IPS-18c (cell line): ENCODE results near the gene HRC.

ENCODE experiments used
- H3K4me3 ChIP-seq: 2 replicates; pipeline ENCODE4 v1.7.0; 2013; ENCODE audit warnings: low read depth, mild to moderate bottlenecking, low read length, moderate library complexity; ENCODE audit not compliant: insufficient read depth
- H3K9me3 ChIP-seq: one replicate; pipeline ENCODE4 v1.6.1; 2013; ENCODE audit warnings: mild to moderate bottlenecking, low read length, moderate library complexity; ENCODE audit not compliant: control insufficient read depth, insufficient read depth

Gene HRC

DNA sequence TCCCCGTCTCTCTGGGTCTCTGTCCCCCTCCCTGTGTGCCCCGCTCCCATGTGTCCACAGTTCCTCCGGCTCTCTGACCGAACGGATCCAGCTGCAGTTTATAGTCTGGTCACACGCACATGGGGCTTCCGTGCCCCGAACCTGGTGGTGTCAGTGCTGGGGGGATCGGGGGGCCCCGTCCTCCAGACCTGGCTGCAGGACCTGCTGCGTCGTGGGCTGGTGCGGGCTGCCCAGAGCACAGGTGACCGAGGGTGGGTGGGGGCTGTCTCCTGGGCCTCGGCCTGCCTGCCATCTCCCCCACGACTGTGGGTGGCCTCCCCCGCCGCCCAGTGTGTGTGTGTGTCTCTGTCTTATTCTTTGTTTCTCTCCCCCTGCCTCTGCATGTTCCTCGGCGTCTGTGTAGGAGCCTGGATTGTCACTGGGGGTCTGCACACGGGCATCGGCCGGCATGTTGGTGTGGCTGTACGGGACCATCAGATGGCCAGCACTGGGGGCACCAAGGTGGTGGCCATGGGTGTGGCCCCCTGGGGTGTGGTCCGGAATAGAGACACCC, 12.7 kb upstream of the HRC start:
- H3K4me3 ChIP-seq, result no peak overlapping the region
- no peaks in the 10 kb centered on the region for H3K9me3 ChIP-seq

DNA sequence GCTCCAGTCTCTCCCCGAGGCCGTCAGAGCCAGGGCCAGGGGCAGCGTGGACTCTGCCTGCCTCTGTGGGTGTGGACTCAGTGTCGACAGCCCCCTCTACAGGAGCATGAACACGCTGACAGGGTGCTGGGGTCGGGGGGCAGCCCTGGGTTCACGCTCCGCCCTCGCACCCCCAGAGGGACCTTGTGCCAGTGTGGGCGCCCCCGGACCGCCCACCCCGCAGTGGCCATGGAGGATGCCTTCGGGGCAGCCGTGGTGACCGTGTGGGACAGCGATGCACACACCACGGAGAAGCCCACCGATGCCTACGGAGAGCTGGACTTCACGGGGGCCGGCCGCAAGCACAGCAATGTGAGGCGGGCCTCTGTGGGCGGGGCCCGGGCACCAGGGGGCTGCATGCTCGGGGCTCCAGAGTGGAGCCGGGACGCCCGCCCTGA, 10.7 kb upstream of the HRC start:
- no peak overlapping the region; the same call in 1 of the 2 replicates for H3K4me3 ChIP-seq
- no peaks in the 10 kb centered on the region for H3K9me3 ChIP-seq

DNA sequence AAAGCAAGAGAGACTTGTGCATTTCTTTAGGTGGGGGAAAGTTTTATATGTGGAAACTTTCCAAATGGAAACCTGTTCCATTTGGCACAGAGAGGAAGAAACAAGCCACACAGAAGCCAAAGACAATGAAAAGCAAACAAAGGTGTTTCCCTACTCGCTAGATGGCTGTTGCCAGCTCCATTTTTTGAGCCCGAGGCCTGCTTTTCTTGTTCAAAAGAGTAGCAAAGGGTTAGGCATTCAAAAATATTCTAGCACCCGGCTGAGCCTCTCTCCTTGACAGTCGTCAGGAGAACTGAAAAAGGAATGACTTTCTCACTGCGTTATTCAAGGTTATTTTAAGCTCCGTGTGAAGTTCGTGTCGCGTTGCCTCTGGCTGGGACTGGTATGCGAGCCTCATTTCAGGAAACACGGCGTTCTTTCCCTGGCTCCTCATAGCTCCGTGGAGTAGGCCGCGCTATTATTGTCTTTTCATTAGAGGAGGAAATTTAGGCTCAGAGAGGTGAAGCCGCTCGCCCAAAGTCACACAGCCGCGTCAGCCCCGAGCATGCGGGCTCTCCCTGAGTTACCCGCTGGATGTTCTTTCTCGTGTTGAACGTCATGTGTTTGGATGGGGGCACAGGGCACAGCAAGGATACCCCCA, 10.0 kb upstream of the HRC start:
- no peaks in the 10 kb centered on the region for H3K9me3 ChIP-seq

DNA sequence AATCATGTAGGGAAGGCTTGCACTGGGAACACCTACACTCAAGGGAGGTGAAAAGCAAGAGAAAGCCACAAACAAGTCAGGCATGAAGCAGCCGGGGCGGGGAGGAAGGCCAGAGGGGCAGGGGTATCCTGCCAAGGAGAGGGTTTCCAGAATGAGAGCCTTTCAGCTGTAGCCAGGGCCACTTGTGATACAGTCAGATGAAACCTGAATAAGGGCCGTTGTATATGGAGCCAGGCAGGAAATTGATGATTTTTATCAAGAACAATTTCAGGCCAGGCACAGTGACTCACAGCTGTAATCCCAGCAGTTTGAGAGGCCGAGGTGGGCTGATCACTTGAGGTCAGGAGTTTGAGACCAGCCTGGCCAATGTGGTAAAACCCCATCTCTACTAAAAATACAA, 6.8 kb upstream of the HRC start:
- Histone ChIP-seq H3K9me3 (no peaks in the 10 kb centered on the region), H3K4me3 (no peak overlapping the region)

More for the DNA sequence above, 10.0 kb upstream of the HRC start:
- no peak overlapping the region for H3K4me3 ChIP-seq

DNA sequence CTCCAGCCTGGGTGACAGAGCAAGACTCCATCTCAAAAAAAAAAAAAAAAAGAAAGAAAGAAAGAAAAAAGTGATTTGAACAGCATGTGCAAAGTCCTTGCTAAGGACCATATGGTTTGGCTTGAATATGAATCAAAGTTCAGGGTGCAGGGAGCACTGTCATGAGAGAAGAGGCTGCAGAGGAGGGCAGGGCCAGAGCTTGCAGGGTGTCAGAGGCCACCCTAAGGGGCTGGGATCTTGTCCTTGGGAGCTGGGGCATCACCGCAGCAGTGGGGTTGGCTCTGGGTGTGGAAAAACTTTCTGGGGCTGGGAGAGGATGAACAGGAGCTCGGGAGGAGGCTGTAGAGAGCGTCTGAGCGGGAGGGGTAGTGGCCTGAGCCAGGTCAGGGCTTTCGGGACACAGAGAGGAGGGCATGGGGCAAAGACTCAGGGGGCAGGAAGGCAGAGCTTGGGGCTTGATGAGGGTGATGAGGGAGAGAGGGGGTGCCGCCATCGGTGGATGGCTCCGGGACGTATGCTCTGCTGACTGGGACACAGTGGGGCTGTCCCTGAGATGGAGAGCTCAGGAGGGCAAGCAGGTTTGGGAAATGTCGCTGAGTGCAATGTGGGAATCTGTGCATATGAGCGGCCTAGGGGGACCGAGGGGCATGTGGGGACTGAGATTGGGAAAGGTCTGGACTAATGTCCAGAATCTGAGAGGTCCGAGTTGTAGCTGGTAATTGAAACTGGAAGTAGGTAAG, 5.4 kb upstream of the HRC start:
- Histone ChIP-seq H3K9me3 (no peaks in the 10 kb centered on the region), H3K4me3 (no peak overlapping the region)

DNA sequence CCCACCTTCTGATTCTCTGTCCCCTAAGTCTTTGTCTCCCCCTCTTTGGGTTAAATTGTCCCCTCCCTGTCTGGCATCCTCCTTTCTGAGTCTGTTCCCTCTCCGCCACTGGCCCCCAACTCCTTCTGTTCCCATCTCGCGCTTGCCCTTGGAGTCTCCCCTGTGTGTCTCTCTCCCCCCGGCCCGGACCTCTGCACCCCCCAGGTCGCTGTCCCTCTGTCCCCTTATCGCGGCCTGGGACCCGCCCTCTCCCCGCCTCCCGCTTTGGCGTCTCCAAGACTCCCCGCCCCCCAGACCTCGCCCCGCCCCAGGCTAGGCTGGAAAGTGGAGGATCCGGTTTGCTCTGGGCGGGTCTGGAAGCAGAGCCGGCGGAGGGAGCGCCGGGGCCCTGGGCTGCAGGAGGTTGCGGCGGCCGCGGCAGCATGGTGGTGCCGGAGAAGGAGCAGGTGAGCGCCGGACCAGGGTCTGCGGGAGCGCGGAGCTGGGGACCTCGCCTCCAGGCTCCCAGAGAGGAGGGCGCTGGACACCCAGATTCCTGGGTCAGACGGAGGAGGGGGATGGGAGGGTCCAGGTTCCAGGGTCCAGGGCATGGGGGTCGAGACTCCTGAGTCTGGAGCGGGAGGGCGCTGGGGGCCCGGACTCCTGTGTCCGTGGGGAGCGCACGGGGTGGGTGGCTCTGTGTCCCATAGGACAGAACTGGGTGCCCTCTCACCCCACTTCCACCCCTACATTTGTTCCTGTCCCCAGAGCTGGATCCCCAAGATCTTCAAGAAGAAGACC, 2.4 kb upstream of the HRC start, which contains the start of gene TRPM4:
Gene TRPM4, plus strand, starts transcription at position 348 of the 780 bp plus-strand sequence. Its CDS starts 75 bp downstream, at position 423.
- H3K9me3 ChIP-seq, result no peaks in the 10 kb centered on the region
- H3K4me3 ChIP-seq, result peak within 1 kb of the TSS; percentile 84

DNA sequence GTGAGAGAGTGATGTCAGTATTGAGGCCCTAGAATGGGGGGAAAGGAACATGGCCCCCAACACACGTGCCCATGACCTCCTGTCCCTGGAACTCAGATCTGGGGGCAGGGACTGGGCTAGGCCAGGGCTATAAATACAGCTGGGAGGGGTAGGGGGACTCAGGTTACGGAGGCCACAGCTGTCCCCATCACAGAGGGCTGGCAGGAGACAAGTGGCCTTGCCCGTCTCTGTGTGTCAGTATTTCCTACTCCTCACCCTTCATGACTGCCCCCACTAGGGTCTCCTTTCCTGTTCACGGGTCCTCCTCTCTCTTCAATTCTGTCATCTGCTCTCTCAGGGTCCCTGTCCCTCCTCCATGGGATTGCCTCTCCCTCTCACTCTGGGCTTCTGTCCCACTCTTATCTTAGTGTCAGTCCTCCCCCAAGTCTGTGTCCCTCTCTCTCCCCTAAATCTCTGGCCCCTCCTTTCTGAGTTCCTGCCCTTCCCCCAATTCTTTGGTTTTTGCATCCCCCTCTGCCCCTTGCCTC, 687 bp upstream of the HRC start:
- Histone ChIP-seq H3K9me3 (no peaks in the 10 kb centered on the region), H3K4me3 (peak overlapping the region; percentile 31; the same call in 1 of the 2 replicates)

DNA sequence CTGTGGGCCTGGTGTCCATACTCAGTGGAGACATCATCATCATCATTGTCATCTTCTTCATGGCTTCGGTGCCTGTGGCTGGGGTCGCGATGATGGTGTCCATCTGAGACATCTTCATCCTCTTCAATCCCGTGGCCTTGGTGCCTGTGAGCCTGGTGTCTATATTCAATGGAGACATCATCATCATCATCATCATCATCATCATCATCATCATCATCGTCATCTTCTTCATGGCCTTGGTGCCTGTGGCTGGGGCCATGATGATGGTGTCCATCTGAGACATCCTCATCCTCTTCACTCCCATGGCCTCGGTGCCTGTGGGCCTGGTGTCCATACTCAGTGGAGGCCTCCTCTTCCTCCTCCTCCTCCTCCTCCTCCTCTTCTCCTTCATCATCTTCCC, 917 bp downstream of the HRC start:
- no peak overlapping the region for H3K4me3 ChIP-seq
- no peaks in the 10 kb centered on the region for H3K9me3 ChIP-seq

DNA sequence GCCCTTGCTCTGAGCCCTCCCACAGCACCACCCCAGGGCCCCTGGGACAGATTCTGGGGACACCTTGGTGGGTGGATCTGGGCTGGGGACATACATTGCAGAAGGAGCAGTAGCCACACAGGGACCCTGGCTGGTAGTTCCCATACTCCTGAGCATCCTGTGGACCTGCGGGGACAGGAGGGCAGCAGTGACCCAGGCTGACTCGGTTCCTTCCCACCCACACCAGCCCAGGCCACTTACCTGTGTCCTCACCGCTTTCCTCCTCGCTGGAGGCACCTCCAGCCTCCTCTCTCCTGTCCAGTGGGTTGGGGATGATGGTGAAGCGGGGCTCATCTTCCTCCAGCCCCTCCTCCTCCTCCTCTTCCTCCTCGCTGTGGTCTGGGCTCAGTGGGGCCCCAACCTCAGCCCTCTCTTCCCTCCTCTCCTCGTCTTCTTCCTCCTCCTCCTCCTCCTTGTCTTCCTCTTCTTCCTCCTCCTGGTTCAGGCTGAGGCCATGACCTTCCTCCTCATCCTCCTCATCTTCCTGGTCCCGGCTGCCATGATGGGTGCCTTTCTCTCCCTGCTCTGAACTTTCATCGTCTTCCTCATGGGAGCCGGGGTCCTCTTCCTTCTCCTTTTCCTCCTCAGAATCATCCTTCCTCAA, 1.9 kb downstream of the HRC start:
- no peaks in the 10 kb centered on the region for H3K9me3 ChIP-seq

DNA sequence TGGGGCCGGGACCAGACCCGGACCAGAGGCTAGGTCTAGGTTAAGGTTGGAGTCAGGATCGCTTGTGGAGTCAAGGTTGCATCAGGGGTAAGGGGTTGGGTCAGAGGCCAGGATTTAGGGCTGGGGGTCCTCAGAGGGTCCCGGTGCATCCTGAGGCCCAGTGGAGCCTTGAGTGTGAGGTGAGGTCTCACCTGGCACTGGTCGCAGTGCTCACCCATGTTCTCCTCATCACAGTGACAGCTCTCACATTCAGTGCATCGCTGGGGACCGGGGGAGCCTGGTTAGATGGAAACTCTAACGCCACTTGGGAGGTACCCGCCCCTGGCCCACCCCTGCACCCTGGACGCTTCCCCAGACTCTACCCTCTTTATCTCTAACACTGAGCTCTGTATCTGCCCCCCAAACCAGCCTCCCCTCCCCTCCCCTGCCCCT, 3.1 kb downstream of the HRC start:
- Histone ChIP-seq H3K4me3 (peak overlapping the region; percentile 38), H3K9me3 (no peaks in the 10 kb centered on the region)

More for the DNA sequence above, 1.9 kb downstream of the HRC start:
- no peak overlapping the region; the same call in 1 of the 2 replicates for H3K4me3 ChIP-seq

DNA sequence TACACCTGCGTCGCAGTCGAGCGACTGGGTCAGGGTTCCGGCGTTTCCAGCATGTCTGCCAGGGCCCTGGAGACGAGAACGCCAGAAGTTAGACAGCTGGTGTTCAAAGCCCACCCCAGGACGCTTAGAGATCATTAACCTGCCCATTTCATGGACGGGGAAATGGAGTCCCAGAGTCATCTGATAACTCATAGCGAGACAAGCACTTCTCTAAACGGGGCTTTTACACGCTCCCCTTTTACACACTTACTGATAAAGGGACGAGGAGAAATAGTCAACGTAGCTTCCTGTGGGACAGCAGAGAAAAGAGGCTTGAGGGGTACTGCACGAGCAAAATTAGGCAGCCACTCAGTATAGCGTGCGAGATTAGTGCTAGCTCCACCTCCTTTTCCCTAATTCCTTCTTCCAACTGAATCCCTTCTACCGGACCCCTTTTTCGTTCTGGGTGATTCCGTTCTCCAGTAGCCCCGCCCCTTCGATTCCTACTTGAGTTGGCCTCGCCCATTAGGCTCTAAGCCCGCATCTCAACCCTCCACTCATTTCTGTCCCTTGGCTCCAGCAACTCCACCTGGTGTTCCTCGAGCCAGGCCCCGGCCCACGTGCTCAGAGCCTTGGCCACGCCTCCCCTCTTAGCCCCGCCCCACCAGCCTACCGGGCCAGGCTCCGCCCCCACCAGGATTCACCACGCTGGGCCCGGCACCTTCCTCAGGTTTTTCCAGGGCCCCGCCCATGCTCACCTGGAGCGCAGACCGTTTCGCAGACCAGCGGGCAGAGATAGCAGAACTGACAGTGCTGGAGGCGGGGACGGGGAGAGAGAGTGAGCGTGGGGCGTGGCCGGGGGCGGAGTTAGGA, 3.7 kb downstream of the HRC start:
- H3K9me3 ChIP-seq, result no peaks in the 10 kb centered on the region
- peak overlapping the region; percentile 78; the same call in 1 of the 2 replicates for H3K4me3 ChIP-seq

DNA sequence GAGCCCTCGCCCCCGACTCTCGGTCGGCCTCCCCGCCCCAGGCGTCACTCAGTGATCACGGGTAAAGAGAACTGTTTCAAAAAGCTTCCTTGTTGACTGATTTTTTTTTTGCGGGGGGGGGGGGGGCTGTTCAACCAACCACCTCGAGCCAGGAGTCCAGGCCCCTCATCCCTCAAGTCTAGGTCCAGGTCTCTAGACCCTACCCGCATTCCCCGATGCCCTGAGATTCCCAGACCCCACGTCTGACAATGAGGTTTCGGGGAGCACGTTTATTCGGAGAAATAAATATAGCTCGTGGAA, 4.3 kb downstream of the HRC start:
- H3K4me3 ChIP-seq, result peak overlapping the region; percentile 78
- H3K9me3 ChIP-seq, result no peaks in the 10 kb centered on the region

DNA sequence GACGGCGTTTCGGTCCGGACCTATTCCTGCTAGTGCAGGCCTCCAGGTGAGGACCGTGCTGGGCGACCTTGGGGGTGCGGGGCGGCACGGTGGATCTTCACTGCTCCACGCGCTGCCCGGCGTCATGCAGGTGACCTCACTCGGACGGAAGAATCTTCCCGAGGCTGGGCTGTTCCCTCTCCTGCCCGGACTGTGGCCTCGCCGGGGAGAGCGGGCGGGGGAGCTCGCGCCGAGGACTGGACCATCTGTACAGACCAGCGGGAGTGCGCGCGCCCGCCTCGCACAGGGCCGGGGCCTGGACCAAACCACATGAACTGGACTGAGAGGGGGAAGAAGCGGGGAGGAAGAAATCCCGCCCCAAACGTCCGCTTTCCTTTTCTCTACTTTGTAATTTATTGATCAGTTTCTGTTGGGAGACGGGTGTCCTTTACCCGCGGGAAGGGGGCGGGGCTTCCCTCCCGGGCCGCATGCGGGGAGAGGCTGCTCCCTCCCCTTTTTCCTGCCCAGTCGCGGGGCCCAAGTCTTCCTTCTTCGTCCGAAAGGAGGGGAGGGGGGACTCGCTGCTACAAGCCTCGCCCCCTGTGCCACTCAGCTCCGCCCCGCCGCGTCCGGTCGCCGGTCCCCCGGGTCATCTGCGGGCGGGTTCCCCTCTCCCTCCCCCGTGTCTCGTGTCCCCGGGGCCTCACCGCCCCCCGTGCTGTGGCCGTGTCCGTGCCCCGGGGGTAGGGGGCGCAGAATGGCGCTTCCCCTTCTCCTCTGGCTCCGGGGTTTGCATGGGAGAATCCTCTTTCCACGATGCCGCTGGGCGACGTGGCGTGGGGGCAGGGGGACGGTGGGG, 4.9 kb downstream of the HRC start:
- peak overlapping the region; percentile 78 for H3K4me3 ChIP-seq
- no peaks in the 10 kb centered on the region for H3K9me3 ChIP-seq

DNA sequence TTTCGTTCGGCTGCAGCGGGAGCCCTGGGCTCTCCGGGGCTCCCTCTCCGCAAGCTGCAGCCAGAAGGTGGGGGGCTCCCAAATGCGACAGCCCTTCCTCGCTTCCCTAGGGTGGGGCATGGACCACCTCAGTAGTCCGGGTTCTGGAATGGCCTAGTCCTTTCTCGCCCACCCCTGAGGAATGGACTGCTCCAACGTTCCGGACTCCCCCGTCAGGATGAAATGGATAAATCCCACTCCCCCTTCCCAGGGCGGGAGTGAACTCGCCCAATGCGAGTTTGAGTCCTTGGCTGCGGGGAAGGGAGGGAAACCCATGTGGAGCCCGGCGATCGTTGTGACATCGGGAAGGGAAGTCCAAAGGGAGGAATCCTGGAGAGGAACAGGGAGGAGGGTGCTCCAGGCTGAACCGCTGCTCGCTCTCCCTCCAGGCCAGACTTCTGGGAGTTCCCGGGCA, 5.5 kb downstream of the HRC start:
- Histone ChIP-seq H3K9me3 (no peaks in the 10 kb centered on the region), H3K4me3 (peak overlapping the region; percentile 78)
